Chondrocyte (in vitro differentiated cells): ENCODE measurements around the gene GNL2. TPM values are rescaled to one million over a fixed set of nuclear protein-coding genes. Genes with fewer than 3 reads are reported as not detected.

Experiments
- DNase-seq: peaks from one replicate; pipeline ENCODE4 v3.0.0; 2021; ENCODE audit warnings: mixed read lengths, low spot score
- H3K27ac Mint-ChIP-seq: one replicate; pipeline ENCODE4 v1.8.0; 2021; ENCODE audit warnings: mild to moderate bottlenecking, moderate library complexity, mixed read lengths; ENCODE audit not compliant: unreplicated experiment
- H3K27me3 Mint-ChIP-seq: 2 replicates; pipeline ENCODE4 v1.8.0; 2021; ENCODE audit warnings: low read depth, mixed read lengths
- H3K36me3 Mint-ChIP-seq: 2 replicates; pipeline ENCODE4 v1.8.0; 2021; ENCODE audit warnings: low read depth, mixed read lengths
- H3K4me1 Mint-ChIP-seq: 2 replicates; pipeline ENCODE4 v1.8.0; 2021; ENCODE audit warnings: low read depth, mild to moderate bottlenecking, mixed read lengths
- H3K4me3 Mint-ChIP-seq: one replicate; pipeline ENCODE4 v1.8.0; 2021; ENCODE audit warnings: mild to moderate bottlenecking, moderate library complexity, mixed read lengths; ENCODE audit not compliant: unreplicated experiment
- H3K9me3 Mint-ChIP-seq: 2 replicates; pipeline ENCODE4 v1.8.0; 2021; ENCODE audit warnings: low read depth, mixed read lengths
- CTCF ChIP-seq: fragments of 200-600 bp; sonication (generic); IDR thresholded peaks from 2 replicates; pipeline ENCODE4 v1.5.0; 2021; ENCODE audit warnings: antibody characterized with exemption, mild to moderate bottlenecking, moderate library complexity
- total RNA-seq: library from RNA; stranded (reverse); gene quantifications from 3 replicates; pipeline ENCODE4 v1.2.1, GENCODE V29; 2021

Gene GNL2
- total RNA-seq, 1 donor from 2014 or later, result 47.6 TPM

- Mint-ChIP-seq H3K27me3 (no peaks in the 10 kb centered on the region), H3K9me3 (no peaks in the 10 kb centered on the region), H3K36me3 (peaks cover 43% of the 10 kb centered on the region), H3K4me1 (peaks cover 8% of the 10 kb centered on the region), H3K27ac (no peak overlapping the region), H3K4me3 (no peak overlapping the region)
- DNase-seq, result no peak
- TF ChIP-seq CTCF, result no peak
Observed at GRCh38 chr1:37567023-37567422, 28.7 kb downstream of the GNL2 start.

GRCh38 chr1:37564892-37565291 is 30.8 kb downstream of the GNL2 start:
- H3K4me1 Mint-ChIP-seq, result peaks cover 8% of the 10 kb centered on the region
- no peaks in the 10 kb centered on the region for H3K9me3 Mint-ChIP-seq
- no peak overlapping the region for H3K4me3 Mint-ChIP-seq
- peaks cover 39% of the 10 kb centered on the region for H3K36me3 Mint-ChIP-seq
- DNase-seq, result no peak
- H3K27me3 Mint-ChIP-seq, result no peaks in the 10 kb centered on the region
- no peak for TF ChIP-seq CTCF
- no peak overlapping the region for H3K27ac Mint-ChIP-seq

- Mint-ChIP-seq H3K27ac (no peak overlapping the region), H3K27me3 (no peaks in the 10 kb centered on the region), H3K4me1 (peaks cover 8% of the 10 kb centered on the region), H3K36me3 (peaks cover 24% of the 10 kb centered on the region), H3K9me3 (no peaks in the 10 kb centered on the region), H3K4me3 (no peak overlapping the region)
- no peak for TF ChIP-seq CTCF
- no peak for DNase-seq
Observed at GRCh38 chr1:37562984-37563383, 32.8 kb downstream of the GNL2 start.

GRCh38 chr1:37561133-37562132 is 34.3 kb downstream of the GNL2 start:
- no peak for DNase-seq

More at GRCh38 chr1:37561133-37562132, 34.3 kb downstream of the GNL2 start:
- H3K4me3 Mint-ChIP-seq, result no peak overlapping the region
- TF ChIP-seq CTCF, result peak; percentile 72
- no peaks in the 10 kb centered on the region for H3K9me3 Mint-ChIP-seq
- no peaks in the 10 kb centered on the region for H3K27me3 Mint-ChIP-seq
- H3K36me3 Mint-ChIP-seq, result peaks cover 11% of the 10 kb centered on the region
- H3K27ac Mint-ChIP-seq, result no peak overlapping the region
- H3K4me1 Mint-ChIP-seq, result peaks cover 16% of the 10 kb centered on the region
